HCT116 (cell line): Measurements from ENCODE around the gene LRRFIP1. TPM values are rescaled to one million over a fixed set of nuclear protein-coding genes. Genes with fewer than 3 reads are reported as not detected.

Experiments used
- ATAC-seq: fragments of 200-7000 bp; cut with Tn5 transposase; 2 replicates; pipeline ENCODE4 v1.9.1; 2020; ENCODE audit warnings: mild to moderate bottlenecking, moderate library complexity
- BruUV-seq: library from RNA; stranded (reverse); fragments of 400-500 nt; replicated peaks from 2 replicates; lab custom pipeline; 2021; lab: Mats Ljungman, UMichigan
- CTCF ChIA-PET: fragments of 300-600 bp; sonication (Branson Sonifier 250); formaldehyde crosslinking; loops from one replicate; lab custom pipeline; 2021; ENCODE audit warnings: antibody characterized with exemption; lab: Charles Lee
- POLR2A ChIA-PET: fragments of 300-600, 350-600 bp; sonication (Branson Sonifier 250); formaldehyde crosslinking; loops from one replicate; lab custom pipeline; 2021; ENCODE audit warnings: antibody characterized with exemption; lab: Charles Lee
- RAD21 ChIA-PET, 2 experiments: fragments of 300-600 bp; sonication (Branson Sonifier 250); formaldehyde crosslinking; loops; one replicate each; lab custom pipeline; 2023; ENCODE audit warnings: low total read pairs in 2 of 2; ENCODE audit not compliant: uncharacterized antibody in 2 of 2, unreplicated experiment in 2 of 2, low non-redundant PET in 1 of 2; lab: Charles Lee
- DNase-seq: peaks from one replicate; pipeline ENCODE4 v3.0.0-alpha.2; 2010; ENCODE audit warnings: low read depth, low spot score
- H2AFZ ChIP-seq: fragments of 200-600 bp; shearing (Covaris generic), sonication (generic); 2 replicates; pipeline ENCODE4 v1.6.1; 2017; ENCODE audit warnings: low read depth, mixed run types, mixed read lengths, antibody characterized with exemption, low read length; ENCODE audit not compliant: poor library complexity, severe bottlenecking
- H3K27ac ChIP-seq: 2 replicates; pipeline ENCODE4 v1.5.1; 2012; ENCODE audit warnings: low read depth, low read length
- H3K27me3 ChIP-seq: fragments of 200-600 bp; sonication (generic); 2 replicates; pipeline ENCODE4 v1.6.1; 2016; ENCODE audit warnings: mixed run types, low read length, mixed read lengths; ENCODE audit not compliant: insufficient read depth
- H3K36me3 ChIP-seq, 2 experiments: fragments of 200-500 bp in 1 of 2; fragments of 200-600 bp in 1 of 2; sonication (Bioruptor generic) in 1 of 2; sonication (generic) in 1 of 2; 2 replicates each; pipeline versions ENCODE4 v1.5.1 to v1.6.1; 2014 to 2016; ENCODE audit warnings: low read length in 2 of 2, inconsistent platforms in 1 of 2, mixed read lengths in 1 of 2, mixed run types in 1 of 2; ENCODE audit not compliant: insufficient read depth in 2 of 2, control insufficient read depth in 1 of 2
- H3K4me1 ChIP-seq, 2 experiments: fragments of 200-600 bp in 1 of 2; sonication (generic) in 1 of 2; 2 replicates each; pipeline versions ENCODE4 v1.5.1 to v1.6.1; 2012 to 2017; ENCODE audit warnings: low read length in 2 of 2, inconsistent platforms in 1 of 2, mild to moderate bottlenecking in 1 of 2, mixed read lengths in 1 of 2, mixed run types in 1 of 2, moderate library complexity in 1 of 2; ENCODE audit not compliant: insufficient read depth in 2 of 2, control insufficient read depth in 1 of 2
- H3K4me2 ChIP-seq: fragments of 200-600 bp; sonication (generic); 2 replicates; pipeline ENCODE4 v1.6.1; 2017; ENCODE audit warnings: mixed run types, low read length, mixed read lengths
- H3K4me3 ChIP-seq, 2 experiments: fragments of 200-600 bp in 1 of 2; sonication (generic) in 1 of 2; replicated peaks in 1 of 2; 2 replicates each; pipeline ENCODE4 v1.5.1; 2011 to 2016; ENCODE audit warnings: low read length in 2 of 2, control low read depth in 1 of 2, low read depth in 1 of 2, mild to moderate bottlenecking in 1 of 2, mixed read lengths in 1 of 2, mixed run types in 1 of 2
- H3K79me2 ChIP-seq: fragments of 200-600 bp; sonication (generic); 2 replicates; pipeline ENCODE4 v1.6.1; 2017; ENCODE audit warnings: mild to moderate bottlenecking, mixed run types, low read length, moderate library complexity, mixed read lengths; ENCODE audit not compliant: insufficient read depth
- H3K9ac ChIP-seq: fragments of 200-600 bp; sonication (generic); 2 replicates; pipeline ENCODE4 v1.6.1; 2016; ENCODE audit warnings: low read length, mixed read lengths
- H3K9me2 ChIP-seq: fragments of 200-600 bp; sonication (generic), shearing (Covaris generic); 2 replicates; pipeline ENCODE4 v1.6.1; 2017; ENCODE audit warnings: mixed run types, mild to moderate bottlenecking, moderate library complexity; ENCODE audit not compliant: insufficient read depth
- H3K9me3 ChIP-seq, 2 experiments: fragments of 200-500 bp in 1 of 2; fragments of 200-600 bp in 1 of 2; sonication (Bioruptor generic) in 1 of 2; sonication (generic) in 1 of 2; 2 replicates each; pipeline ENCODE4 v1.6.1; 2014 to 2017; ENCODE audit warnings: low read length in 2 of 2, mixed read lengths in 2 of 2, inconsistent platforms in 1 of 2, low read depth in 1 of 2, mild to moderate bottlenecking in 1 of 2, mixed run types in 1 of 2, moderate library complexity in 1 of 2; ENCODE audit not compliant: control insufficient read depth in 1 of 2, insufficient read depth in 1 of 2
- H4K20me1 ChIP-seq: fragments of 200-600 bp; sonication (generic), shearing (Covaris generic); 2 replicates; pipeline ENCODE4 v1.6.1; 2017; ENCODE audit warnings: mixed run types, mild to moderate bottlenecking, moderate library complexity; ENCODE audit not compliant: insufficient read depth
- CBX3 ChIP-seq: IDR thresholded peaks from 2 replicates; pipeline ENCODE4 v1.6.1; 2012; ENCODE audit warnings: low read depth
- CEBPB ChIP-seq: IDR thresholded peaks from 2 replicates; pipeline ENCODE4 v1.6.1; 2012; ENCODE audit warnings: low read depth
- EGR1 ChIP-seq: IDR thresholded peaks from 2 replicates; pipeline ENCODE4 v1.6.1; 2012; ENCODE audit warnings: low read depth
- EZH2 ChIP-seq: fragments of 200-600 bp; sonication (generic); IDR thresholded peaks from 2 replicates; pipeline ENCODE4 v1.6.1; 2017; ENCODE audit warnings: antibody characterized with exemption, mixed run types
- EZH2phosphoT487 ChIP-seq: fragments of 200-600 bp; IDR thresholded peaks from 2 replicates; pipeline ENCODE4 v1.6.1; 2018; ENCODE audit warnings: antibody characterized with exemption, borderline replicate concordance
- FOSL1 ChIP-seq: IDR thresholded peaks from 2 replicates; pipeline ENCODE4 v1.6.1; 2012; ENCODE audit warnings: low read depth
- JUND ChIP-seq: IDR thresholded peaks from 2 replicates; pipeline ENCODE4 v1.6.1; 2012
- POLR2A ChIP-seq: IDR thresholded peaks from 2 replicates; pipeline ENCODE4 v1.7.0; 2011; ENCODE audit warnings: borderline replicate concordance; ENCODE audit not compliant: insufficient read depth, insufficient read length; ENCODE audit errors: extremely low read depth
- POLR2AphosphoS5 ChIP-seq: IDR thresholded peaks from 2 replicates; pipeline ENCODE4 v1.6.1; 2011; ENCODE audit warnings: mild to moderate bottlenecking, low read depth, low read length, moderate library complexity
- REST ChIP-seq: IDR thresholded peaks from 2 replicates; pipeline ENCODE4 v1.6.1; 2012; ENCODE audit warnings: low read depth
- SIN3A ChIP-seq: IDR thresholded peaks from 2 replicates; pipeline ENCODE4 v1.6.1; 2012; ENCODE audit warnings: low read depth
- TCF7L2 ChIP-seq: IDR thresholded peaks from 2 replicates; pipeline ENCODE4 v1.7.0; 2011; ENCODE audit warnings: borderline replicate concordance, inconsistent platforms; ENCODE audit not compliant: insufficient read depth, insufficient read length; ENCODE audit errors: extremely low read depth
- ZBTB33 ChIP-seq: IDR thresholded peaks from 2 replicates; pipeline ENCODE4 v1.6.1; 2011; ENCODE audit warnings: mild to moderate bottlenecking, low read length, moderate library complexity; ENCODE audit not compliant: insufficient replicate concordance; ENCODE audit errors: extremely low read depth
- ZFX ChIP-seq: fragments of 450-650 bp; IDR thresholded peaks from 2 replicates; pipeline ENCODE4 v1.6.1; 2017
- ZNF274 ChIP-seq: fragments of 200-500 bp; sonication (Bioruptor generic); IDR thresholded peaks from 2 replicates; pipeline ENCODE4 v1.6.1; 2014; ENCODE audit warnings: mild to moderate bottlenecking, low read depth, low read length, inconsistent platforms
- intact Hi-C: fragments of 100-400 bp; cut with micrococcal nuclease; formaldehyde crosslinking; loops from 2 replicates; pipeline ENCODE4 v1.10.0; 2022
- total RNA-seq: library from RNA; stranded (reverse); gene quantifications from one replicate; pipeline ENCODE4 v1.2.1, GENCODE V29; 2021; ENCODE audit not compliant: unreplicated experiment
- TF ChIP-seq, protein P1 (sequence below): IDR thresholded peaks from 2 replicates; pipeline ENCODE4 v1.6.1; 2012
- TF ChIP-seq, protein P2 (sequence below): IDR thresholded peaks from 2 replicates; pipeline ENCODE4 v1.6.1; 2012

Gene LRRFIP1
- total RNA-seq, 1 experiment from 2014 or later = 76.9 TPM

DNA sequence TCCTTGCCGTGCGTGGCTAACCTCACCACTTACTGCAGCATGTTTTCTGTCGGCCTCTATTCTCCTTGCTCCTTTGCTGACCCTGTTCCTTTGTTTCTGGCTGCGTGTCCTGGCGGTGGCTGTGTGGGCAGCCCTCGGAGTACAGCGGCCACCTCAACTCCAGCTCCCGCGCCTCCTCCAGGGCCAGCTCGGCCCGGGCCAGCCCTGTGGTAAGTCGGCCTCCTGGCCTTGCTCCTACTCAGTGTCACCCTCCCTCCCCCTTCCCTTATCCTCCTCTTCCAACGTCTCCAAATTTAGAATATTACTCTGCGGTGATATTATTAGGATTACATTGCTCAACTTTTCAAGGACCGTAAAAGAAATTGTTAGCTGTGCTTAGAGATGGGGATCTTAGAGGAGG is 111.7 kb downstream of the LRRFIP1 start:
- CTCF ChIA-PET = no interaction called here
- TF ChIP-seq JUND (no peak), REST (no peak), EGR1 (no peak), EZH2phosphoT487 (no peak), POLR2A (no peak), TCF7L2 (no peak), SIN3A (no peak), EZH2 (no peak), CEBPB (no peak), ZFX (no peak), FOSL1 (no peak), CBX3 (no peak), ZBTB33 (no peak), ZNF274 (no peak), POLR2AphosphoS5 (no peak)
- TF ChIP-seq, protein P1, sequence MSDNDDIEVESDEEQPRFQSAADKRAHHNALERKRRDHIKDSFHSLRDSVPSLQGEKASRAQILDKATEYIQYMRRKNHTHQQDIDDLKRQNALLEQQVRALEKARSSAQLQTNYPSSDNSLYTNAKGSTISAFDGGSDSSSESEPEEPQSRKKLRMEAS = no peak
- TF ChIP-seq, protein P2, sequence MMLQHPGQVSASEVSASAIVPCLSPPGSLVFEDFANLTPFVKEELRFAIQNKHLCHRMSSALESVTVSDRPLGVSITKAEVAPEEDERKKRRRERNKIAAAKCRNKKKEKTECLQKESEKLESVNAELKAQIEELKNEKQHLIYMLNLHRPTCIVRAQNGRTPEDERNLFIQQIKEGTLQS = no peak
- RAD21 ChIA-PET = no interaction called here
- POLR2A ChIA-PET = no interaction called here
- Histone ChIP-seq H3K9ac (no peak overlapping the region), H3K4me2 (no peak overlapping the region), H3K9me2 (no peaks in the 10 kb centered on the region), H3K79me2 (peaks cover 72% of the 10 kb centered on the region), H3K4me1 (peaks cover 3 to 31% of the 10 kb centered on the region in 2 experiments; a peak in 3 of 4 replicates), H3K4me3 (no peak overlapping the region), H3K27me3 (no peaks in the 10 kb centered on the region), H2AFZ (no peak overlapping the region), H3K36me3 (no peaks in the 10 kb centered on the region), H3K9me3 (no peaks in the 10 kb centered on the region), H4K20me1 (peaks cover 3% of the 10 kb centered on the region; the same call in 1 of the 2 replicates), H3K27ac (no peak overlapping the region)
- DNase-seq = no peak
- intact Hi-C loops = no loop called here
- no TSS peak for BruUV-seq
- no peak for ATAC-seq
